PC-3 (cell line): Measurements from ENCODE around the gene TSNAX.

Source experiments
- EZH2 ChIP-seq: fragments of 300-600 bp; sonication (generic); IDR thresholded peaks from one replicate; pipeline ENCODE4 v1.6.1; 2017; ENCODE audit warnings: antibody characterized with exemption, mild to moderate bottlenecking, low read length; ENCODE audit not compliant: unreplicated experiment
- EZH2phosphoT487 ChIP-seq: fragments of 300-600 bp; sonication (generic); IDR thresholded peaks from 2 replicates; pipeline ENCODE4 v1.6.1; 2018; ENCODE audit warnings: mild to moderate bottlenecking, antibody characterized with exemption, low read length, borderline replicate concordance
- TF ChIP-seq, protein P1 (sequence below): fragments of 300-600 bp; sonication (generic); conservative IDR thresholded peaks from 2 replicates; pipeline ENCODE4 v1.5.1; 2017; ENCODE audit warnings: antibody characterized with exemption, low read depth, mild to moderate bottlenecking, low read length

DNA sequence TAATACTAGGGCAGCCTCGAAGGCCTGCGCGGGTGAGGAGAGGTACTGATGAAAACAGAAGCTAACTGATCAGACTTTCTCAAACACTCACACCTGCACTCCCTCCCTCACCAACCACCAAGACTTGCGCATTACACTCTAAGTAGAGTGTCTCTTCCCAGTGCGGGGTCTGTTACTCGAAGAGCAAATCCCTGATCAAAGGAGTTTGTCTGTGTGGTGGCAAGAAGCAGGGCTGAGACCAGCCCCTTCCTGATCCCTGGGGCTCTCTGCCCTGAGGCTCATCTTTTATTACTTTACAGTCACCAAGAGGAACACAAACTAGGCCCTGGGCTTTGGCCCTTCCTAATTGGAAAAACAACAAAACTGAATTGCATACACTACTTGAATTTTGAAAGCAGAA lies 19.5 kb upstream of the TSNAX start:
- TF ChIP-seq, protein P1, sequence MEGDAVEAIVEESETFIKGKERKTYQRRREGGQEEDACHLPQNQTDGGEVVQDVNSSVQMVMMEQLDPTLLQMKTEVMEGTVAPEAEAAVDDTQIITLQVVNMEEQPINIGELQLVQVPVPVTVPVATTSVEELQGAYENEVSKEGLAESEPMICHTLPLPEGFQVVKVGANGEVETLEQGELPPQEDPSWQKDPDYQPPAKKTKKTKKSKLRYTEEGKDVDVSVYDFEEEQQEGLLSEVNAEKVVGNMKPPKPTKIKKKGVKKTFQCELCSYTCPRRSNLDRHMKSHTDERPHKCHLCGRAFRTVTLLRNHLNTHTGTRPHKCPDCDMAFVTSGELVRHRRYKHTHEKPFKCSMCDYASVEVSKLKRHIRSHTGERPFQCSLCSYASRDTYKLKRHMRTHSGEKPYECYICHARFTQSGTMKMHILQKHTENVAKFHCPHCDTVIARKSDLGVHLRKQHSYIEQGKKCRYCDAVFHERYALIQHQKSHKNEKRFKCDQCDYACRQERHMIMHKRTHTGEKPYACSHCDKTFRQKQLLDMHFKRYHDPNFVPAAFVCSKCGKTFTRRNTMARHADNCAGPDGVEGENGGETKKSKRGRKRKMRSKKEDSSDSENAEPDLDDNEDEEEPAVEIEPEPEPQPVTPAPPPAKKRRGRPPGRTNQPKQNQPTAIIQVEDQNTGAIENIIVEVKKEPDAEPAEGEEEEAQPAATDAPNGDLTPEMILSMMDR = no peak
- TF ChIP-seq EZH2 = no peak
- no peak for TF ChIP-seq EZH2phosphoT487
